ENCODE data around the gene HSPA12B. TPM values are rescaled to one million over a fixed set of nuclear protein-coding genes. Genes with fewer than 3 reads are reported as not detected.

HSPA12B gene
- total and polyA plus RNA-seq, 11 donors: 10.4 to 35.7 (median 14.3) TPM

- Histone ChIP-seq H3K4me3 (no peak overlapping the region), H3K4me1 (peaks cover 0 to 38% (median 8%) of the 10 kb centered on the region in 12 donors), H3K27me3 (peaks cover 0 to 13% (median 0%) of the 10 kb centered on the region in 9 donors), H3K27ac (no peak overlapping the region), H3K9me3 (no peaks in the 10 kb centered on the region), H3K36me3 (peaks cover 0 to 71% (median 34%) of the 10 kb centered on the region in 9 donors)
- DNase-seq (peak in 1 of 5 donors; percentile 16), ATAC-seq (no peak)
- intact Hi-C loops (cut with DNase I): no loop called here
- WGBS, 4 donors: 71 to 82% (median 75%) methylated on average over 11 of the region's 11 CpGs
- TF ChIP-seq CTCF (IDR thresholded peaks at IDR 0.05): no peak
- no peak for TF ChIP-seq POLR2A (IDR thresholded peaks at IDR 0.05)
Measured at GRCh38 chr20:3745686-3746173, 13.2 kb downstream of the HSPA12B start.

GRCh38 chr20:3747471-3747870 lies 15.0 kb downstream of the HSPA12B start:
- DNase-seq (no peak), ATAC-seq (no peak)
- no peak overlapping the region for H3K27ac ChIP-seq
- no peak overlapping the region for H3K4me3 ChIP-seq
- peaks cover 0 to 39% (median 7%) of the 10 kb centered on the region in 12 donors for H3K4me1 ChIP-seq
- H3K9me3 ChIP-seq: no peaks in the 10 kb centered on the region
- TF ChIP-seq CTCF (IDR thresholded peaks at IDR 0.05) (no peak), POLR2A (IDR thresholded peaks at IDR 0.05) (no peak)
- intact Hi-C loops (cut with DNase I): no loop called here
- WGBS, 4 donors: 69 to 92% (median 88%) methylated on average over 2 of the region's 2 CpGs
- H3K36me3 ChIP-seq: peaks cover 0 to 80% (median 46%) of the 10 kb centered on the region in 9 donors
- H3K27me3 ChIP-seq: peaks cover 0 to 17% (median 0%) of the 10 kb centered on the region in 9 donors

GRCh38 chr20:3748073-3748472 lies 15.6 kb downstream of the HSPA12B start:
- H3K36me3 ChIP-seq: peaks cover 0 to 77% (median 46%) of the 10 kb centered on the region in 9 donors
- H3K27me3 ChIP-seq: peaks cover 0 to 17% (median 0%) of the 10 kb centered on the region in 9 donors
- no peaks in the 10 kb centered on the region for H3K9me3 ChIP-seq
- no peak overlapping the region for H3K4me3 ChIP-seq
- 91 to 100% (median 94%) methylated on average over 3 to 16 of the region's 16 CpGs for WGBS, 4 donors
- ATAC-seq (no peak), DNase-seq (no peak)
- H3K27ac ChIP-seq: no peak overlapping the region
- TF ChIP-seq POLR2A (IDR thresholded peaks at IDR 0.05) (no peak), CTCF (IDR thresholded peaks at IDR 0.05) (no peak)
- intact Hi-C loops (cut with DNase I): no loop called here
- peaks cover 0 to 45% (median 10%) of the 10 kb centered on the region in 12 donors for H3K4me1 ChIP-seq

GRCh38 chr20:3749087-3749688 lies 16.7 kb downstream of the HSPA12B start:
- Histone ChIP-seq H3K27me3 (peaks cover 0 to 17% (median 0%) of the 10 kb centered on the region in 9 donors), H3K9me3 (no peaks in the 10 kb centered on the region), H3K4me1 (peaks cover 0 to 56% (median 11%) of the 10 kb centered on the region in 12 donors), H3K27ac (no peak overlapping the region), H3K36me3 (peaks cover 0 to 66% (median 43%) of the 10 kb centered on the region in 9 donors), H3K4me3 (peak overlapping the region in 4 of 12 donors; percentile 2 to 26 (median 12))
- 74 to 85% (median 76%) methylated on average over 16 to 24 of the region's 24 CpGs for WGBS, 4 donors
- DNase-seq: no peak
- intact Hi-C loops (cut with DNase I): no loop called here
- no peak for TF ChIP-seq CTCF (IDR thresholded peaks at IDR 0.05)
- no peak for TF ChIP-seq POLR2A (IDR thresholded peaks at IDR 0.05)
- ATAC-seq: no peak

All from heart left ventricle (tissue), 16 donors.